Duodenal mucosa (tissue), 2 donors: Measurements from ENCODE around the gene ABCA5.

Source experiments
- H3K27ac ChIP-seq: one replicate; pipeline ENCODE4 v1.7.0; 2013; ENCODE audit warnings: low read depth, low read length
- H3K27me3 ChIP-seq, 2 donors: one replicate each; pipeline ENCODE4 v1.7.0; 2013; ENCODE audit warnings: low read length in 2 of 2, control low read depth in 1 of 2; ENCODE audit not compliant: insufficient read depth in 2 of 2, control insufficient read depth in 1 of 2
- H3K36me3 ChIP-seq, 2 donors: one replicate each; pipeline ENCODE4 v1.7.0; 2013; ENCODE audit warnings: low read length in 2 of 2, control low read depth in 1 of 2; ENCODE audit not compliant: insufficient read depth in 2 of 2, control insufficient read depth in 1 of 2
- H3K4me1 ChIP-seq, 2 donors: one replicate each; pipeline ENCODE4 v1.7.0; 2013; ENCODE audit warnings: low read length in 2 of 2, control low read depth in 1 of 2; ENCODE audit not compliant: insufficient read depth in 2 of 2, control insufficient read depth in 1 of 2
- H3K4me3 ChIP-seq, 2 donors: one replicate each; pipeline ENCODE4 v1.7.0; 2013; ENCODE audit warnings: low read length in 2 of 2, low read depth in 1 of 2
- H3K9ac ChIP-seq, 2 donors: one replicate each; pipeline ENCODE4 v1.7.0; 2013; ENCODE audit warnings: low read length in 2 of 2, low read depth in 1 of 2
- H3K9me3 ChIP-seq, 2 donors: one replicate each; pipeline ENCODE4 v1.7.0; 2013; ENCODE audit warnings: low read length in 2 of 2, control low read depth in 1 of 2; ENCODE audit not compliant: control insufficient read depth in 1 of 2

The ABCA5 gene

GRCh38 chr17:69239611-69240600, 87.0 kb downstream of the ABCA5 start:
- Histone ChIP-seq H3K9ac (no peak overlapping the region), H3K27ac (no peak overlapping the region), H3K4me3 (no peak overlapping the region), H3K36me3 (peaks cover 0 to 12% of the 10 kb centered on the region in 2 donors), H3K4me1 (peaks cover 0 to 4% of the 10 kb centered on the region in 2 donors), H3K27me3 (no peaks in the 10 kb centered on the region), H3K9me3 (no peaks in the 10 kb centered on the region)

DNA sequence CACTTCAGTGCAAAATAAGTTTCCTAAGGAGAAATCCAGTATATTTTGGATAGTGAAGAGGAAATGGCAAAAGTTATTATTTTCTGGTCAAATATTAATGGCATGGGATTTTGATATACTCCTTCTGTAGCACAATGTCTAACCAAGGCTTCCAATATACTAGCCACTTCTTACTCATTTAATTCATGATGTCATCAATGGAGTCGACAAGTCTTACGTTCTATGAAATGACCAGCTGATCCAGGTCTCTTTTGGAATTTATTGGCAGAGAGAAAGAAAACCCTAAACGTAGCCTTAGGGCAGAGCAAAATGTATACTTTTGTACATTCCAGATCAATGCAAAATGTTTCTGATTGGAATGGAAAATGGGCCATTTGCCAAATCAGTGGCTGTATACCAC, 90.0 kb downstream of the ABCA5 start:
- Histone ChIP-seq H3K27me3 (no peaks in the 10 kb centered on the region), H3K36me3 (peaks cover 0 to 7% of the 10 kb centered on the region in 2 donors), H3K9ac (no peak overlapping the region), H3K4me1 (peaks cover 0 to 4% of the 10 kb centered on the region in 2 donors), H3K27ac (no peak overlapping the region), H3K4me3 (no peak overlapping the region), H3K9me3 (peaks cover 3 to 6% of the 10 kb centered on the region in 2 donors)

GRCh38 chr17:69236464-69236863, 90.5 kb downstream of the ABCA5 start:
- Histone ChIP-seq H3K9ac (no peak overlapping the region), H3K36me3 (peaks cover 0 to 7% of the 10 kb centered on the region in 2 donors), H3K4me3 (no peak overlapping the region), H3K27me3 (no peaks in the 10 kb centered on the region), H3K9me3 (peaks cover 3 to 6% of the 10 kb centered on the region in 2 donors), H3K4me1 (peaks cover 0 to 4% of the 10 kb centered on the region in 2 donors), H3K27ac (no peak overlapping the region)

DNA sequence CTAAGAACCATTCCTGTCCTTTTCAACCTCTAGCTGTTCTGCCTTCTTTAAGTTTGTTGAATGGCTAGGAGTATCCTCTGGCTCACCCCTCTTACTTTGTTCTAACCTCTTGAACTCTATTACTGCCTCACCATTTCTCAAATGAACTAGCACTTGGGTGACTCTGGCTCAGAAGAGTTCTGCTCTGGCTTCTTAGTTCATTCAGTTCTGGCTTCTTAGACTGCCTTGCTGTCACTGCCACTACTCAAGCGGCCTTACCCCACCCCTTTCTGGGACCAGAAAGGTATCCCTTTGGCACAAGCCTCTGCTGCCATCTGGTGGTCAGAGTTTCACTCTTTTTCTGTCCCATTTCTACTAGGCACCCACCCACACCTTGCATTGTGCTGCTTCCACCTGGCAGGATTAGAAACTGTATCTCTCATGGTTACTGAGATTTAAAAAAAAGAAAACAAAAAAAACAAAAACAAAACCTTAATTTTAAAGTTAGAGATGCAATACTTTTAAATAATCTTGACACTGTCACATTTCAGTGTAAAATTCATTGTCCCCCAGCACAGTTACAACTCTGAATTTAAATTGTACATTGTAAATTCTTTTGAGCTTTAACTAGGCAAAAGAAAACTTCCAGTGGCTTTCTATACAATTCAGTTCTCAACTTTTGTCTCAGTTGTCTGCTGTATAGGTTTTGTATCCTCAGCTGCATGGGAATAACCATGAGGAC, 91.4 kb downstream of the ABCA5 start:
- Histone ChIP-seq H3K4me3 (no peak overlapping the region), H3K9me3 (peaks cover 3 to 6% of the 10 kb centered on the region in 2 donors), H3K36me3 (peaks cover 0 to 7% of the 10 kb centered on the region in 2 donors), H3K27ac (no peak overlapping the region), H3K27me3 (no peaks in the 10 kb centered on the region), H3K9ac (no peak overlapping the region), H3K4me1 (peaks cover 0 to 4% of the 10 kb centered on the region in 2 donors)

DNA sequence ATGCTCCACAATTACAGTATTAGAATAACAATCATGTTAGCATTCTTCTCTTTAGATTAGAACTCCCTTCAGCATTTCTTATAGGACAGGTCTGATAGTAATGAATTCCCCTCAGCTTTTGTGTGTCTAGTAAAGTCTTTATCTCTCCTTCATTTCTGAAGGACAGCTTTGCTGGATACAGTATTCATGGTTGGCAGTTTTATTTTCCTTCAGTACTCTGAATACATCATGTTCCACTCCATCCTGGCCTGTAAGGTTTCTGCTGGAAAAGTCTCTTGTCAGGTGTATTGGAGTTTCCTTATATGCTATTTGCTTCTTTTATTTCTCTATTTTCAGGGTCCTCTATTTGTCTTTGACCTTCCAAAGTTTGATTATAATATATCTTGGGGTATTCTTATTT, 94.3 kb downstream of the ABCA5 start:
- Histone ChIP-seq H3K27me3 (no peaks in the 10 kb centered on the region), H3K4me3 (no peak overlapping the region), H3K27ac (no peak overlapping the region), H3K4me1 (peaks cover 0 to 4% of the 10 kb centered on the region in 2 donors), H3K9me3 (peaks cover 3 to 6% of the 10 kb centered on the region in 2 donors), H3K9ac (no peak overlapping the region), H3K36me3 (no peaks in the 10 kb centered on the region)

DNA sequence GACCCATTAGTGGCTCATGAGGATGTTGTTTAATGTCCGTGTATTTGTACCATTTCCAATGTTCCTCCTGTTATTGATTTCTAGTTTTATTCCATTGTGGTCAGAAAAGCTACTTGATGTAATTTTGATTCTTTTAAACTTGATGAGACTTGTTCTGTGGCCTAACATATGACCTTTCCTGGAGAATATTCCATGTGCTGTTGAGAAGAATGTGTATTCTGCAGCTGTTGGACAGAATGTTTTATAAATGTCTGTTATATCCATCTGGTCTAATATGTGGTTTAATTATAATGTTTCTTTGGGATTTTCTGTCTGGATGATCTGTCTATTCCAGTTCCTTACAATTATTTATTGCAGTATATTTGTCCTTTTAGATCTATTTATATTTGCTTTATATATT, 95.4 kb downstream of the ABCA5 start:
- Histone ChIP-seq H3K4me3 (no peak overlapping the region), H3K27me3 (no peaks in the 10 kb centered on the region), H3K9me3 (peaks cover 3 to 6% of the 10 kb centered on the region in 2 donors), H3K36me3 (no peaks in the 10 kb centered on the region), H3K4me1 (peaks cover 0 to 4% of the 10 kb centered on the region in 2 donors), H3K27ac (no peak overlapping the region), H3K9ac (no peak overlapping the region)

GRCh38 chr17:69230939-69231338, 96.0 kb downstream of the ABCA5 start:
- H3K36me3 ChIP-seq, result no peaks in the 10 kb centered on the region
- H3K27me3 ChIP-seq, result no peaks in the 10 kb centered on the region

GRCh38 chr17:69228576-69228975, 98.4 kb downstream of the ABCA5 start, which contains the start of gene ABCA10:
Gene ABCA10, minus strand, starts transcription at chr17:69228824. Its CDS starts 3,466 bp downstream, at chr17:69225358.
- Histone ChIP-seq H3K4me1 (no peaks in the 10 kb centered on the region), H3K4me3 (no peak within 1 kb of the TSS), H3K27me3 (no peaks in the 10 kb centered on the region), H3K27ac (no peak within 1 kb of the TSS), H3K9me3 (peaks cover 3 to 6% of the 10 kb centered on the region in 2 donors), H3K9ac (no peak within 1 kb of the TSS), H3K36me3 (no peaks in the 10 kb centered on the region)

More at GRCh38 chr17:69230939-69231338, 96.0 kb downstream of the ABCA5 start:
- Histone ChIP-seq H3K4me1 (peaks cover 0 to 4% of the 10 kb centered on the region in 2 donors), H3K4me3 (no peak overlapping the region), H3K9ac (no peak overlapping the region), H3K27ac (no peak overlapping the region), H3K9me3 (peaks cover 3 to 6% of the 10 kb centered on the region in 2 donors)

GRCh38 chr17:69228018-69228417, 98.9 kb downstream of the ABCA5 start:
- no peaks in the 10 kb centered on the region for H3K4me1 ChIP-seq
- H3K27me3 ChIP-seq, result no peaks in the 10 kb centered on the region
- no peaks in the 10 kb centered on the region for H3K36me3 ChIP-seq
- no peak overlapping the region for H3K4me3 ChIP-seq
- no peak overlapping the region for H3K9ac ChIP-seq
- peaks cover 3 to 6% of the 10 kb centered on the region in 2 donors for H3K9me3 ChIP-seq
- no peak overlapping the region for H3K27ac ChIP-seq

- Histone ChIP-seq H3K9me3 (peaks cover 0 to under 1% of the 10 kb centered on the region in 2 donors), H3K4me3 (no peak overlapping the region), H3K27me3 (no peaks in the 10 kb centered on the region), H3K9ac (no peak overlapping the region), H3K27ac (no peak overlapping the region), H3K36me3 (no peaks in the 10 kb centered on the region), H3K4me1 (no peaks in the 10 kb centered on the region)
Observed at GRCh38 chr17:69227541-69227940, 99.4 kb downstream of the ABCA5 start.
